Tibial nerve (tissue), 4 donors: Measurements from ENCODE around the gene TBC1D26. TPM values are rescaled to one million over a fixed set of nuclear protein-coding genes. Genes with fewer than 3 reads are reported as not detected.

Experiments
- DNase-seq, 2 donors: peaks; one replicate each; pipeline ENCODE4 v3.0.0-alpha.2; 2019; ENCODE audit warnings: low spot score in 2 of 2
- H3K27ac ChIP-seq, 4 donors: fragments of 200-600 bp; sonication (generic) in 3 of 4; one replicate each; pipeline ENCODE4 v1.5.1; 2017 to 2019; ENCODE audit warnings: mild to moderate bottlenecking in 1 of 4
- H3K27me3 ChIP-seq, 2 donors: fragments of 200-600 bp; sonication (generic) in 1 of 2; one replicate each; pipeline versions ENCODE4 v1.5.1 to v1.6.0; 2017 to 2019
- H3K36me3 ChIP-seq, 3 donors: fragments of 200-600 bp; sonication (generic); one replicate each; pipeline ENCODE4 v1.5.1; 2018 to 2019
- H3K4me1 ChIP-seq, 4 donors: fragments of 200-600 bp; sonication (generic) in 3 of 4; one replicate each; pipeline ENCODE4 v1.5.1; 2017 to 2019
- H3K4me3 ChIP-seq, 4 donors: fragments of 200-600 bp; sonication (generic) in 3 of 4; one replicate each; pipeline ENCODE4 v1.5.1; 2017 to 2019; ENCODE audit warnings: mild to moderate bottlenecking in 1 of 4, moderate library complexity in 1 of 4
- H3K9me3 ChIP-seq, 4 donors: fragments of 200-600 bp; sonication (generic) in 3 of 4; one replicate each; pipeline ENCODE4 v1.5.1; 2017 to 2019
- CTCF ChIP-seq, 5 experiments: fragments of 200-600 bp in 3 of 5; fragments of 450-650 bp in 2 of 5; sonication (generic) in 3 of 5; IDR thresholded peaks; one replicate each; pipeline ENCODE4 v1.5.1; 2016 to 2019; ENCODE audit warnings: antibody characterized with exemption in 5 of 5, mild to moderate bottlenecking in 3 of 5, moderate library complexity in 2 of 5
- EP300 ChIP-seq, 2 donors: sonication (generic); formaldehyde crosslinking; IDR thresholded peaks; one replicate each; pipeline ENCODE4 v1.6.1; 2017; ENCODE audit warnings: antibody characterized with exemption in 2 of 2, mild to moderate bottlenecking in 1 of 2
- POLR2A ChIP-seq, 2 donors: fragments of 450-650 bp; IDR thresholded peaks; one replicate each; pipeline ENCODE4 v1.6.1; 2017; ENCODE audit warnings: antibody characterized with exemption in 2 of 2, mild to moderate bottlenecking in 2 of 2, moderate library complexity in 2 of 2
- WGBS, 2 donors: methylation state at CpG; one replicate each; pipeline ENCODE4 v1.1.5; 2018; 5-methylcytosine and 5-hydroxymethylcytosine counted together
- total RNA-seq, 4 donors: library from RNA; depleted of rRNA; stranded (reverse); fragments of >200 nt; gene quantifications; one replicate each; pipeline ENCODE4 v1.1.0, GENCODE V29; 2016

TBC1D26 gene
- total RNA-seq, 4 donors from 2014 or later: 0.59 TPM; not detected in 3

- Histone ChIP-seq H3K27me3 (no peaks in the 10 kb centered on the region), H3K27ac (no peak overlapping the region), H3K9me3 (peaks cover 0 to 22% (median 0%) of the 10 kb centered on the region in 4 donors), H3K36me3 (no peaks in the 10 kb centered on the region), H3K4me3 (no peak overlapping the region), H3K4me1 (no peaks in the 10 kb centered on the region)
- no peak for DNase-seq
- TF ChIP-seq CTCF (IDR thresholded peaks at IDR 0.05): no peak
Observed at GRCh38 chr17:15776871-15777270, 44.8 kb downstream of the TBC1D26 start.

GRCh38 chr17:15777297-15777696 lies 45.2 kb downstream of the TBC1D26 start:
- Histone ChIP-seq H3K36me3 (no peaks in the 10 kb centered on the region), H3K27ac (no peak overlapping the region), H3K4me3 (no peak overlapping the region), H3K27me3 (no peaks in the 10 kb centered on the region), H3K9me3 (peaks cover 0 to 22% (median 0%) of the 10 kb centered on the region in 4 donors), H3K4me1 (peaks cover 0 to 1% (median 0%) of the 10 kb centered on the region in 4 donors)
- 67 to 82% methylated on average over 1 of the region's 1 CpG for WGBS, 2 donors
- no peak for TF ChIP-seq EP300 (IDR thresholded peaks at IDR 0.05)
- TF ChIP-seq POLR2A (IDR thresholded peaks at IDR 0.05): no peak
- TF ChIP-seq CTCF (IDR thresholded peaks at IDR 0.05): no peak
- no peak for DNase-seq

- Histone ChIP-seq H3K36me3 (no peaks in the 10 kb centered on the region), H3K27me3 (no peaks in the 10 kb centered on the region), H3K4me1 (peaks cover 0 to 5% (median 0%) of the 10 kb centered on the region in 4 donors), H3K27ac (no peak overlapping the region), H3K4me3 (no peak overlapping the region), H3K9me3 (peaks cover 0 to 22% (median 0%) of the 10 kb centered on the region in 4 donors)
- TF ChIP-seq POLR2A (IDR thresholded peaks at IDR 0.05): no peak
- no peak for TF ChIP-seq CTCF (IDR thresholded peaks at IDR 0.05)
- DNase-seq: no peak
- 91 to 94% methylated on average over 4 of the region's 4 CpGs for WGBS, 2 donors
Observed at GRCh38 chr17:15777717-15778116, 45.6 kb downstream of the TBC1D26 start.

GRCh38 chr17:15779119-15779518 lies 47.0 kb downstream of the TBC1D26 start:
- TF ChIP-seq EP300 (IDR thresholded peaks at IDR 0.05) (no peak), CTCF (IDR thresholded peaks at IDR 0.05) (no peak), POLR2A (IDR thresholded peaks at IDR 0.05) (no peak)
- Histone ChIP-seq H3K9me3 (peaks cover 0 to 22% (median 0%) of the 10 kb centered on the region in 4 donors), H3K4me3 (no peak overlapping the region), H3K27me3 (no peaks in the 10 kb centered on the region), H3K27ac (no peak overlapping the region), H3K36me3 (no peaks in the 10 kb centered on the region), H3K4me1 (peaks cover 0 to 15% (median 0%) of the 10 kb centered on the region in 4 donors)
- 60 to 75% methylated on average over 1 of the region's 1 CpG for WGBS, 2 donors
- no peak for DNase-seq

- no peak for TF ChIP-seq EP300 (IDR thresholded peaks at IDR 0.05)
- no peak for TF ChIP-seq CTCF (IDR thresholded peaks at IDR 0.05)
- Histone ChIP-seq H3K4me3 (no peak overlapping the region), H3K9me3 (peaks cover 0 to 16% (median 0%) of the 10 kb centered on the region in 4 donors), H3K27ac (no peak overlapping the region), H3K36me3 (no peaks in the 10 kb centered on the region), H3K4me1 (peaks cover 0 to 26% (median 0%) of the 10 kb centered on the region in 4 donors), H3K27me3 (no peaks in the 10 kb centered on the region)
- no peak for DNase-seq
Observed at GRCh38 chr17:15780188-15780587, 48.1 kb downstream of the TBC1D26 start.
